Activated naive CD8-positive, alpha-beta T cell treated with anti-CD3 and anti-CD28 coated beads for 36 hours (primary cell): ENCODE measurements around the gene MYBPC2. TPM values are rescaled to one million over a fixed set of nuclear protein-coding genes. Genes with fewer than 3 reads are reported as not detected.

Experiments used
- DNase-seq: peaks from one replicate; pipeline ENCODE4 v3.0.0; 2021
- H3K27ac Mint-ChIP-seq: one replicate; pipeline ENCODE4 v1.8.0; 2022; ENCODE audit warnings: mild to moderate bottlenecking, moderate library complexity, mixed read lengths
- H3K27me3 Mint-ChIP-seq: one replicate; pipeline ENCODE4 v1.8.0; 2022; ENCODE audit warnings: mild to moderate bottlenecking, mixed read lengths
- H3K36me3 Mint-ChIP-seq: one replicate; pipeline ENCODE4 v1.8.0; 2021; ENCODE audit warnings: mild to moderate bottlenecking, mixed read lengths
- H3K4me1 Mint-ChIP-seq: one replicate; pipeline ENCODE4 v1.8.0; 2021; ENCODE audit warnings: mixed read lengths
- H3K4me3 Mint-ChIP-seq: one replicate; pipeline ENCODE4 v1.8.0; 2022; ENCODE audit warnings: mild to moderate bottlenecking, moderate library complexity, mixed read lengths
- H3K9me3 Mint-ChIP-seq: one replicate; pipeline ENCODE4 v1.8.0; 2022; ENCODE audit warnings: mixed read lengths
- total RNA-seq, 2 experiments: library from RNA; stranded (reverse); gene quantifications; one replicate each; pipeline ENCODE4 v1.2.3, GENCODE V29; 2021

The MYBPC2 gene
- total RNA-seq, 2 experiments from 2014 or later = 0.12 to 0.45 TPM

DNA sequence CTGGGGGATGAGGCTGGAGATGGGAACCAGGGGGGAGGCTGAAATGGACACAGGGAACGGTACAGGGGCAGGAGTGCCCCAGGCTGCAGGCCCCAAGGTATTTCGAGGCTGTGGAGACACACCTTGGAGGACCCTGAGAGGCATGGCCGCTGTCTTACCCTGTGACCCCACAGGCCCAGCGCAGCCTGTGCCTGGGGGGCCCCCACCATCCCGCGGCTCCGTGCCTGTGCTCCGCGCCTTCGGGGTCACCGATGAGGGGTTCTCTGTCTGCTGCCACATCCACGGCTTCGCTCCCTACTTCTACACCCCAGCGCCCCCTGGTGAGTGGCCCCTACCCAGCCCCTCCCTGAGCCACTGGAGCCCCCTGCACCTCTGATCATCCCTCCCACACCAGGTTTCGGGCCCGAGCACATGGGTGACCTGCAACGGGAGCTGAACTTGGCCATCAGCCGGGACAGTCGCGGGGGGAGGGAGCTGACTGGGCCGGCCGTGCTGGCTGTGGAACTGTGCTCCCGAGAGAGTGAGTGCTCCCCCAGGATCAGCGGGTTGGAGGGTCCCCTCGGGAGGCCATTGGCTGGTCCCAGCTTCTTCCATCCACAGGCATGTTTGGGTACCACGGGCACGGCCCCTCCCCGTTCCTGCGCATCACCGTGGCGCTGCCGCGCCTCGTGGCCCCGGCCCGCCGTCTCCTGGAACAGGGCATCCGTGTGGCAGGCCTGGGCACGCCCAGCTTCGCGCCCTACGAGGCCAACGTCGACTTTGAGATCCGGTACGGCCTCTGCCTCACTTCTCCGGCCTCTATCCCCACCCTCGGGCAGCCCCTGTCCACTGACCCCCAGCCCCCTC, 30.9 kb upstream of the MYBPC2 start:
- no peak for DNase-seq
- H3K9me3 Mint-ChIP-seq = no peaks in the 10 kb centered on the region
- no peak overlapping the region for H3K4me3 Mint-ChIP-seq
- no peaks in the 10 kb centered on the region for H3K27me3 Mint-ChIP-seq
- peaks cover 12% of the 10 kb centered on the region for H3K36me3 Mint-ChIP-seq
- peaks cover 2% of the 10 kb centered on the region for H3K4me1 Mint-ChIP-seq
- H3K27ac Mint-ChIP-seq = no peak overlapping the region

DNA sequence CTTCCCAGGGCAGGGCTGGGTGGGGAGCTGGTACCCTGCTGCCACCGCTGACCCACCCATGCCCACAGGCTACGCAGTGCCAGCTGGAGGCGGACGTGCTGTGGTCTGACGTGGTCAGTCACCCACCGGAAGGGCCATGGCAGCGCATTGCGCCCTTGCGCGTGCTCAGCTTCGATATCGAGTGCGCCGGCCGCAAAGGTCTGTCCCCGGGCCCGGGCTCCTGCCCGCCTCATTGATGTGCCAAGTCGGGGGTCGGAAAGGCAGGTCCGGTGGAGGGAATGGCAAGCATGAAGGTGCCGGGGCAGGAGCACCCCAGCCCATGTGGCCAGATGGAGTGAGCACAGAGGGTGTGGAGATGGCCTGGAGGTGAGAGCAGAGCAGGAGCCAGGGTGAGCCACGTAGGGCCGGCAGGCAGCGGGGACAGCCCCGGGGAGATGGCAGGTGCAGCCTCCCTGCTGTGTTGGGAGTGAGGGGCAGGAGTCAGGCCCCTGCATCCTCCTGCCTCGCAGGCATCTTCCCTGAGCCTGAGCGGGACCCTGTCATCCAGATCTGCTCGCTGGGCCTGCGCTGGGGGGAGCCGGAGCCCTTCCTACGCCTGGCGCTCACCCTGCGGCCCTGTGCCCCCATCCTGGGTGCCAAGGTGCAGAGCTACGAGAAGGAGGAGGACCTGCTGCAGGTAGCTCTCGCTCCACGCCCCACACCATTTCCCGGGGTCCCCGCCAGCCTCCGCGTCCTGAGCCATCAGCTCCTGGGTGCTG, 30.0 kb upstream of the MYBPC2 start:
- Mint-ChIP-seq H3K9me3 (no peaks in the 10 kb centered on the region), H3K27ac (no peak overlapping the region), H3K4me1 (peaks cover 2% of the 10 kb centered on the region), H3K4me3 (no peak overlapping the region), H3K36me3 (peaks cover 15% of the 10 kb centered on the region), H3K27me3 (no peaks in the 10 kb centered on the region)
- DNase-seq = no peak

DNA sequence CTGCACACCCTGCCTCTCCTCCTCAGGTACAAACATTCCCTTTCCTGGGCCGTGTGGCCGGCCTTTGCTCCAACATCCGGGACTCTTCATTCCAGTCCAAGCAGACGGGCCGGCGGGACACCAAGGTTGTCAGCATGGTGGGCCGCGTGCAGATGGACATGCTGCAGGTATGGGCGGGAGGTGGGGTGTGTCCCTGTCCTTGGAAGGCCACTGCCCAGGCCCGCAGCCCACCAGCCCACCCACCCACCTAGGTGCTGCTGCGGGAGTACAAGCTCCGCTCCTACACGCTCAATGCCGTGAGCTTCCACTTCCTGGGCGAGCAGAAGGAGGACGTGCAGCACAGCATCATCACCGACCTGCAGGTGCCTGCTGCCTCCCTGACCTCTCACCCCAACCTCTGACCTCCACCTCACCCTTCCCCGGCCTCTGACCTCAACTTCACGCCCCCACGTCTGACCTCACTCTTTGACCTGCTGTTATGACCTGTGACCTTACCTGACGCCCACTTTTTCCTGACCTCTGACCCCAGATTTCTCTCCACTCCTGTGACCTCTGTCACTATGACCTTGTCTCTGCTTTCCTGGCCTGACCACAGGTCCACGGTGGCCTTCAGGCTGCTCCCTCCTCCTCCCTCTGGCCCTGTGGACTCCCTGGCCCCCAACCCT, 26.4 kb upstream of the MYBPC2 start:
- Mint-ChIP-seq H3K4me3 (no peak overlapping the region), H3K27me3 (no peaks in the 10 kb centered on the region), H3K4me1 (no peaks in the 10 kb centered on the region), H3K27ac (no peak overlapping the region), H3K9me3 (no peaks in the 10 kb centered on the region), H3K36me3 (peaks cover 25% of the 10 kb centered on the region)
- no peak for DNase-seq

DNA sequence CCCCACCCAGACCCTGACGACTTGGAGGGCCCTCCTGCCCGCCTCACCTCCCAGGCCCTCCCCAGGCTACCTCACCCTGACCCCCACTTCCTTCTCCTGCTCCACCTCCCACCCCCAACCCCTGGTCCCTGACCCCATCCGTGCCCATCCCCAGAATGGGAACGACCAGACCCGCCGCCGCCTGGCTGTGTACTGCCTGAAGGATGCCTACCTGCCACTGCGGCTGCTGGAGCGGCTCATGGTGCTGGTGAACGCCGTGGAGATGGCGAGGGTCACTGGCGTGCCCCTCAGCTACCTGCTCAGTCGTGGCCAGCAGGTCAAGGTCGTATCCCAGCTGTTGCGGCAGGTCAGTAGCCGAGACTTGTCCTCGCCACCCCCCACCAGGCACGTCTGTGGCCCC, 25.9 kb upstream of the MYBPC2 start:
- DNase-seq = no peak
- H3K36me3 Mint-ChIP-seq = peaks cover 29% of the 10 kb centered on the region
- H3K9me3 Mint-ChIP-seq = no peaks in the 10 kb centered on the region
- no peaks in the 10 kb centered on the region for H3K4me1 Mint-ChIP-seq
- no peak overlapping the region for H3K4me3 Mint-ChIP-seq
- no peaks in the 10 kb centered on the region for H3K27me3 Mint-ChIP-seq
- peak overlapping the region; percentile 8 for H3K27ac Mint-ChIP-seq

DNA sequence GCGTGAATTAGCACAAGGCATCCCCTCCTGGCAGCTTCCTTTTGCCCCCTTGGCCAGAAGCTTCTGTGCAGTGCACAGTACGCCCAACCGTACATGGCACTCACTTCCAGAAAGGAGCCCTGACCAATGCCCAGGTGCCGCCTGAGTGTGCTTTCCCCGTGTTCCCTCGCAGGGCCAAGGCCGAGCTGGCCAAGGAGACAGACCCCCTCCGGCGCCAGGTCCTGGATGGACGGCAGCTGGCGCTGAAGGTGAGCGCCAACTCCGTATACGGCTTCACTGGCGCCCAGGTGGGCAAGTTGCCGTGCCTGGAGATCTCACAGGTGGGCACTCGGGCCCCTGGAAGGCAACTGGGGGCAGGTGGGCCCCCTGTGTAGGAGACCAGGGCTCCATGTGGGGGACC, 23.3 kb upstream of the MYBPC2 start:
- Mint-ChIP-seq H3K27me3 (no peaks in the 10 kb centered on the region), H3K36me3 (peaks cover 41% of the 10 kb centered on the region), H3K4me1 (no peaks in the 10 kb centered on the region), H3K4me3 (no peak overlapping the region), H3K9me3 (peaks cover 3% of the 10 kb centered on the region), H3K27ac (no peak overlapping the region)
- DNase-seq = no peak

DNA sequence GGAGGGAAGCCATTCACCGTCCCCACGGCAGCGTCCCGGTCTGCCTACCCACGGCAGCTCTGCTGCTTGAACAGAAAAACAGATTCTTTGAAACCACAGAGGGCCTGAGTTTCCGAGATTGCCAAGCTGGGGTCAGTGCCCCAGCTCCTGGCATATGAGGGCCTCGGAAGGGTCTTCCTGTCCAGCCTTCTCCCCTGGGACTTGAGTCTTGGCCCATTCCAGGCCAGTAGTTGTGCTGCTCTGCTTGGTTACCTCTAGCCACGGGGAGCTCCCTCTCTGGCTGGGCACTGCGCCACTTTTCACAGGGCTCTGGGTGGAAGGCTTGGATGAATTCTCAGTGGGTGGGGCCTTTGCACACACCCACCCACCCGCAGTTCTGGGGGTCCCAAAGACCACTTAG, 22.6 kb upstream of the MYBPC2 start:
- Mint-ChIP-seq H3K4me3 (no peak overlapping the region), H3K27me3 (no peaks in the 10 kb centered on the region), H3K4me1 (no peaks in the 10 kb centered on the region), H3K9me3 (peaks cover 3% of the 10 kb centered on the region), H3K36me3 (peaks cover 41% of the 10 kb centered on the region), H3K27ac (no peak overlapping the region)
- no peak for DNase-seq

DNA sequence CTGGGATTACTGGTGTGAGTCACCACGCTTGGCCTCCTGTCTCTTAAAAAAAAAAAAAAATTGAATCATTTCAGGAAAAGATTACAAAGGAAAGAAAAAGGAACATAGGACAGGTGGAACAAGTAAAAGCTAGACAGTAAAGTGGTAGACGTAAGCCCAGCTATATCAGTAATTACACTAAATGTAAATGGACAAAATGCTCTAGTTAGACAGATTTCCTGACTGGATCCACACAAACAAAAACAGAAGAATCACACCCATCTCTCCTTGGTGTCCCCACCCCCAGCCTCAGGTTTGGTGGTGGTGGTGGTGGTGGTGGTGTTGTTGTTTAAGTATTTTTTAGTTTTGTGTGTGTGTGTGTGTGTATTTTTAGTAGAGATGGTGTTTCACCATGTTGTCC, 20.3 kb upstream of the MYBPC2 start:
- peaks cover 3% of the 10 kb centered on the region for H3K9me3 Mint-ChIP-seq
- H3K27ac Mint-ChIP-seq = no peak overlapping the region
- peaks cover 33% of the 10 kb centered on the region for H3K36me3 Mint-ChIP-seq
- DNase-seq = no peak
- no peaks in the 10 kb centered on the region for H3K27me3 Mint-ChIP-seq
- no peaks in the 10 kb centered on the region for H3K4me1 Mint-ChIP-seq
- no peak overlapping the region for H3K4me3 Mint-ChIP-seq

DNA sequence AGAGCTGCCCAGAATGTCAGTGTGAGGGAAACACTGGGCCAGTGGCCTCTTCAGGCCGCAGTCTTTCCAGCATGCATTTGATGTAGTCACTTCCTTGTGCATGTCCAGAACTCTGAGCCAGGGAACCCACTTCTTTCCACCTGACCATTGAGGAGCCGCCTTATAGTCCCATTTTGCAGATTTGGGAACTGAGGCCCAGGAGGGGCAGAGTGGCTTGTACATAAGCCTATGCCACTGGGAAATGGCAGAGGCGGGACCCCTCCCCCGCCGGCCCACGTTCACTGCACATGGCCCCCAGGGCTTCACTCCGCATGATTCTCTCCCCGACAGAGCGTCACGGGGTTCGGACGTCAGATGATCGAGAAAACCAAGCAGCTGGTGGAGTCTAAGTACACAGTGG, 19.6 kb upstream of the MYBPC2 start:
- no peaks in the 10 kb centered on the region for H3K27me3 Mint-ChIP-seq
- no peak for DNase-seq
- H3K4me1 Mint-ChIP-seq = no peaks in the 10 kb centered on the region
- no peak overlapping the region for H3K4me3 Mint-ChIP-seq
- H3K9me3 Mint-ChIP-seq = peaks cover 3% of the 10 kb centered on the region
- H3K27ac Mint-ChIP-seq = no peak overlapping the region
- peaks cover 33% of the 10 kb centered on the region for H3K36me3 Mint-ChIP-seq

DNA sequence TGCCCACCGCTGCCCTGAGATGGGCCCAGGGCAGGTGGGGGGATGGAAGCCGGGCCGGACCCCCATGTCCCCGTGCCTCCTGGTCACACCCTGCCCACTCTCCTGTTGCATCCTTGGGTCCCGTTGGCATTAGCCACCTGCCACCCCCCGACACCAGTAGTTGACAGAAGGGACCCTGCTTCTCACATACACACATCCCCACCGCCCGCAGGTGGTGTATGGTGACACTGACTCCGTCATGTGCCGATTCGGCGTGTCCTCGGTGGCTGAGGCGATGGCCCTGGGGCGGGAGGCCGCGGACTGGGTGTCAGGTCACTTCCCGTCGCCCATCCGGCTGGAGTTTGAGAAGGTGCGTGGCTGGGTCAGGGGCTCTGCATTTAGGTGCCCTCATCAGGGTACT, 19.2 kb upstream of the MYBPC2 start:
- H3K9me3 Mint-ChIP-seq = peaks cover 3% of the 10 kb centered on the region
- H3K36me3 Mint-ChIP-seq = peaks cover 32% of the 10 kb centered on the region
- H3K27me3 Mint-ChIP-seq = peaks cover 4% of the 10 kb centered on the region
- DNase-seq = no peak
- H3K27ac Mint-ChIP-seq = no peak overlapping the region
- H3K4me1 Mint-ChIP-seq = no peaks in the 10 kb centered on the region
- H3K4me3 Mint-ChIP-seq = no peak overlapping the region

DNA sequence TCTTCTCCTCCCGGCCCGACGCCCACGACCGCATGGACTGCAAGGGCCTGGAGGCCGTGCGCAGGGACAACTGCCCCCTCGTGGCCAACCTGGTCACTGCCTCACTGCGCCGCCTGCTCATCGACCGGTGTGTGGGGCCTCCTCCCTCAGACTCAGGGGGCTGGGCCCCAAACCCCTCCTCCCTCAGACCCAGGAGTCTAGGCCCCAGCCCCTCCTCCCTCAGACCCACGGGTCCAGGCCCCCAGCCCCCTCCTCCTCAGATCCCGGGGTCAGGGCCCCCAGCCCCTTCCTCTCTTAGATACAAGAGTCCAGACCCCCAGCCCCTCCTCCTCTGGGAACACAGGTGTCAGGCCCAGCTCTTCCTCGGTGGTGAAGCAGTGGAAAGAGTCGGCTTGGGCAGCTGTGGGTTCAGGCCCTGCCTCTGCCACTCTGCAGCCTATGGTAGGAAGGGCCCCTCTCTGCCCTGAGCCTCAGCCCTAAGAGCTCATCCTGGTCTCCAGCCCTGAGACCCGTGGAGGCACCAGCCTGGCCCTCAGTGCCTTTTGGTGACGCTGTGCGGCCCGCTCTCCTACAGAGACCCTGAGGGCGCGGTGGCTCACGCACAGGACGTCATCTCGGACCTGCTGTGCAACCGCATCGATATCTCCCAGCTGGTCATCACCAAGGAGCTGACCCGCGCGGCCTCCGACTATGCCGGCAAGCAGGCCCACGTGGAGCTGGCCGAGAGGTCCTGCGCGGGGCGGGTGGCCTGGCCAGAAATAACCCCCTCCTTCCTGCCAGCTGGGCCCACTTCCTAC, 17.6 kb upstream of the MYBPC2 start:
- Mint-ChIP-seq H3K4me3 (no peak overlapping the region), H3K36me3 (peaks cover 34% of the 10 kb centered on the region), H3K4me1 (peaks cover 8% of the 10 kb centered on the region), H3K27ac (no peak overlapping the region), H3K27me3 (peaks cover 16% of the 10 kb centered on the region), H3K9me3 (peaks cover 3% of the 10 kb centered on the region)
- DNase-seq = peak; percentile 79

DNA sequence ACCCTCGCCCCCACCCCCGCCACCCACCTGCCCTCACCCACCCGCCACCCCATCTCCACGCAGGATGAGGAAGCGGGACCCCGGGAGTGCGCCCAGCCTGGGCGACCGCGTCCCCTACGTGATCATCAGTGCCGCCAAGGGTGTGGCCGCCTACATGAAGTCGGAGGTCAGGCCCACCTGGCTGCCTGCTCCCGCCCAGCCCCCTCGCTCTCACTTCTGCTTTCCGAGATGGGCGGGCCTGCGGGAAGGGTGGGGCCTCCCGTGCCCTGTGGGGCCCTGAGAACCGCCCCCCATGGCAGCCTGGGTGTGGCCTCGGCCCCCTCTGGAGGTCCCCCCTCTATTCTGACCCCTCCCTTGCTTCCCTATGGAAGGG, 17.0 kb upstream of the MYBPC2 start:
- Mint-ChIP-seq H3K4me1 (peaks cover 11% of the 10 kb centered on the region), H3K9me3 (peaks cover 3% of the 10 kb centered on the region), H3K27me3 (peaks cover 22% of the 10 kb centered on the region), H3K27ac (no peak overlapping the region), H3K36me3 (peaks cover 33% of the 10 kb centered on the region), H3K4me3 (no peak overlapping the region)
- peak; percentile 50 for DNase-seq

DNA sequence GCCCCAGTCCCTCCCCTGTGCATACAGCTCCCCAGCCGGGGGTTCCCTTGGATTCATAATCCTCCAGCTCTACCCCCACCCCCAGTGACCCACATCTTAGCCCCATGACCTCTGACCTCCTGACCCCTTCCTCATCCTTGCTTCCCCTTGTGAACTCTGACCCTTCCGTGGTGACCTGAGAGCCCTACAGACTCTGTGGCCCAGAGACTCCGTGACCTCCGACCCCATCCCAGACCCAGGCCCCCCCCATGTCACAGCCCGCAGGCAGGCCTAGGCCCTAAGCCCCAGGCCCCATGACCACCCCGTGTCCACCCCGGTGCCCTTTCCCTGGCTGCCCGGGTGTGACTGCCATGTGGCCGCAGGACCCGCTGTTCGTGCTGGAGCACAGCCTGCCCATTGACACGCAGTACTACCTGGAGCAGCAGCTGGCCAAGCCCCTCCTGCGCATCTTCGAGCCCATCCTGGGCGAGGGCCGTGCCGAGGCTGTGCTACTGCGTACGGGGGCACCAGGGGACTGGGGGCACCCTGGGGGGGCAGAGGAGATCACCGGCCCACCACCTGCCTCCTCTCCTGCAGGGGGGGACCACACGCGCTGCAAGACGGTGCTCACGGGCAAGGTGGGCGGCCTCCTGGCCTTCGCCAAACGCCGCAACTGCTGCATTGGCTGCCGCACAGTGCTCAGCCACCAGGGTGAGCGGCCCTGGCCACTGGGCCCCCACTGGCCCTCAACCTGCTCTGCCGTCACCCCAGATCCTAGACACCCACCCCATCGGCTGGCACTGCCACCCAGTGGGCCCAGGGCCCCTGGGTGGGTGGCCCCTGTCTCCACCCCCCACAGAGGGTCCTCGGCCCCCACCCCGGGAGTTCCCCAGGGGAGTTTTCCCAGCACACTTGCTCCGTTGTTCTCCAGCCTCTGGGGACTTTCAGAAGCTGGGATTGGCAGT, 16.4 kb upstream of the MYBPC2 start:
- Mint-ChIP-seq H3K36me3 (peaks cover 32% of the 10 kb centered on the region), H3K4me3 (no peak overlapping the region), H3K4me1 (peaks cover 11% of the 10 kb centered on the region), H3K9me3 (peaks cover 3% of the 10 kb centered on the region), H3K27me3 (peaks cover 29% of the 10 kb centered on the region), H3K27ac (peak overlapping the region; percentile 67)
- no peak for DNase-seq

DNA sequence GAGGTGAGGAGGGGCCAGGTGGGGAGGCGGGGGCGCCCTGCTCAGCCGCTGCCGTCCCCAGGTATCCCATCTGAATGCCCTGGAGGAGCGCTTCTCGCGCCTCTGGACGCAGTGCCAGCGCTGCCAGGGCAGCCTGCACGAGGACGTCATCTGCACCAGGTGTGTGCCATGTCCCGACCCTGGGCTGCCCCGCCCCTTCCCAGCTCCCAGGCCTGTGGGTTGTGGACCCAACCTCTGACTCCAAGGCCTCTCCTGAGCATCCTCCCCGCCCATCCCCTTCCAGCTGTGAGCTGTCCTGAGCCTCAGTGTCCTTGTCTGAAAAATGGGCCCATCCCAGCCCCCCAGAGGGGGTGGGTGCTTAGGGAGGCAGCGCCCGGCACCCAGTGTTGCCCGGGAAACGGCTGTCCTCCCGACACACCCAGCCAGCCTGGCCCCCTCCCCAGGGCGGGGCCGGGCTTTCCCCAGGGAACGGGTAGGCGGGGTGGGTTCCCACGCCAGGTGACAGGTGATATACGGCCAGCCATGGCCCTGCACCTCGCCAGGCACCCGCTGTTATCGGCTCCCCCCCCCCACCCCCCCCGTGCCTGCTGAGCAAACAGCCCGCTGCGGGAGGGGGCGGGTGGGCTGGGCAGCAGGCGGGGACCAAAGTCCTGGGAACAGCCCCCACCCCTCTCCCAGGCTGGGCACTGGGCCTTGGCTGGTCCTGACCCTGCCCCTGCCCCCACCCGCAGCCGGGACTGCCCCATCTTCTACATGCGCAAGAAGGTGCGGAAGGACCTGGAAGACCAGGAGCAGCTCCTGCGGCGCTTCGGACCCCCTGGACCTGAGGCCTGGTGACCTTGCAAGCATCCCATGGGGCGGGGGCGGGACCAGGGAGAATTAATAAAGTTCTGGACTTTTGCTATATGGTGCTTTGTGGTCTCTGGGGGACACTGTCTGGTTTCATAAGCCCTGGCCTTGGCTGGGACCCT, 15.3 kb upstream of the MYBPC2 start:
- H3K27me3 Mint-ChIP-seq = peaks cover 37% of the 10 kb centered on the region
- H3K36me3 Mint-ChIP-seq = peaks cover 27% of the 10 kb centered on the region
- H3K9me3 Mint-ChIP-seq = peaks cover 2% of the 10 kb centered on the region
- no peak for DNase-seq
- H3K27ac Mint-ChIP-seq = no peak overlapping the region
- H3K4me3 Mint-ChIP-seq = no peak overlapping the region
- H3K4me1 Mint-ChIP-seq = peaks cover 11% of the 10 kb centered on the region
